ENCODE data around the gene COL15A1. TPM values are rescaled to one million over a fixed set of nuclear protein-coding genes. Genes with fewer than 3 reads are reported as not detected.

The COL15A1 gene
- total and polyA plus RNA-seq, 8 donors, result 10.7 to 173 (median 27.8) TPM

DNA sequence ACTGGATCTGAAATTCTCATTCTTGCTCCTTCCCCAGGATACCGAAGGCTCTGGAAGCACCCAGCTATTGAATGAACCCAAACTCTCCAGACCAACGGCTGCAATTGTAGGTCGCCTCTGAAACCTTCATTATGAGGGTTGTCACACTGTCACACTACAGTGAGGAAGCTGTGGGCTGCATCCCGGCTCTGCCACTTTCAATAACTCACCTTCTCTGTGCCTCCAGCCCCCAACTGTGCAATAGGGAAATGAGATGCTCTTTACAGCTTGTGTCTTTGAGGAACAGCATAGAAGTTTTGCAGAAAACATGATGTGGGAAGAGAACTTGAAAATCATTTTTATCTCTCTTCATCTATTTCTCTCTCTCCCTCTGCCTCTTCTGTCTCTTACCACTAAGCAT lies 91.6 kb downstream of the COL15A1 start:
- peaks cover 0 to 43% (median 17%) of the 10 kb centered on the region in 4 donors for H3K36me3 ChIP-seq
- no peaks in the 10 kb centered on the region for H3K9me3 ChIP-seq
- 74 to 83% (median 81%) methylated on average over 4 of the region's 4 CpGs for WGBS, 5 donors
- intact Hi-C loops (cut with DNase I; ENCODE audit: low total_unique reads), result no loop called here
- no peak for DNase-seq
- peaks cover 0 to 8% (median 2%) of the 10 kb centered on the region in 4 donors for H3K4me1 ChIP-seq
- no peak overlapping the region for H3K27ac ChIP-seq
- H3K27me3 ChIP-seq, result peaks cover 0 to 7% (median 0%) of the 10 kb centered on the region in 3 donors
- TF ChIP-seq POLR2AphosphoS5 (IDR thresholded peaks at IDR 0.05) (no peak), EP300 (IDR thresholded peaks at IDR 0.05) (no peak), POLR2A (IDR thresholded peaks at IDR 0.05) (no peak)
- TF ChIP-seq, protein P1, sequence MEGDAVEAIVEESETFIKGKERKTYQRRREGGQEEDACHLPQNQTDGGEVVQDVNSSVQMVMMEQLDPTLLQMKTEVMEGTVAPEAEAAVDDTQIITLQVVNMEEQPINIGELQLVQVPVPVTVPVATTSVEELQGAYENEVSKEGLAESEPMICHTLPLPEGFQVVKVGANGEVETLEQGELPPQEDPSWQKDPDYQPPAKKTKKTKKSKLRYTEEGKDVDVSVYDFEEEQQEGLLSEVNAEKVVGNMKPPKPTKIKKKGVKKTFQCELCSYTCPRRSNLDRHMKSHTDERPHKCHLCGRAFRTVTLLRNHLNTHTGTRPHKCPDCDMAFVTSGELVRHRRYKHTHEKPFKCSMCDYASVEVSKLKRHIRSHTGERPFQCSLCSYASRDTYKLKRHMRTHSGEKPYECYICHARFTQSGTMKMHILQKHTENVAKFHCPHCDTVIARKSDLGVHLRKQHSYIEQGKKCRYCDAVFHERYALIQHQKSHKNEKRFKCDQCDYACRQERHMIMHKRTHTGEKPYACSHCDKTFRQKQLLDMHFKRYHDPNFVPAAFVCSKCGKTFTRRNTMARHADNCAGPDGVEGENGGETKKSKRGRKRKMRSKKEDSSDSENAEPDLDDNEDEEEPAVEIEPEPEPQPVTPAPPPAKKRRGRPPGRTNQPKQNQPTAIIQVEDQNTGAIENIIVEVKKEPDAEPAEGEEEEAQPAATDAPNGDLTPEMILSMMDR (IDR thresholded peaks at IDR 0.05), result no peak
- no peak overlapping the region for H3K4me3 ChIP-seq

DNA sequence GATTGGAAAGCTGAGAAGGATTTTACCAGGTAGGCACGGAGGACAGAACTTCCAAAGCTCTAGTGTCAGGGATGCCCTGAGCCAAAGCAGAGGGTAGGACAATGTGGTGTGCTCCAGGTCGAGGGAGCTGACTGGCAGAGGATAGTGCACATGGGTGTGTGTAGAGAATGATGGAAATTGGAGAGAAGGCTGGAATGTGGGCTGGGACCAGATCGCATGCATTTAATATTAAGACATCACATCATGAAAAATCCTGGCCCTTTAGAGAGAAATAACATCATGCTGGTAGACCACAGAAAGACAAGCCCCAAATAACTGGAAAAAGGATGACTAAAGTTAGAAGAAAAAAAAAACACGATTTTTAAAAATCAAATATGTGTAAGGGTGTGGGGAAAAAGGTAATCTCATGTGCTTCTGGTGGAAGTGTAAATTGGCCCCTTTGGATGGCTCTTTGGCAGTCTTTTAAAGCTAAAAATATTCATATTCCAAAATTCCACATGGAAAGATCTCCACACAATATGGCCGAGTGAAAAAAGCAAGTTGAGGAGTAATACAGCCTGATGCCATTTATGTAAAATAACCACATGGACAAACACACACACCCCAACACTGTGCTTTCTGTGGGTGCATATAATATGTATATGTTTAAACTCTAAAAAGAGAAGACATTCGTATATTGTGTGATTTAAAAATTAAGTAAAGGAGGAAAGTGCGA lies 94.2 kb downstream of the COL15A1 start:
- intact Hi-C loops (cut with DNase I; ENCODE audit: low total_unique reads), result no loop called here
- peaks cover 0 to 50% (median 17%) of the 10 kb centered on the region in 4 donors for H3K36me3 ChIP-seq
- H3K4me3 ChIP-seq, result no peak overlapping the region
- 74 to 85% (median 79%) methylated on average over 7 of the region's 7 CpGs for WGBS, 5 donors
- peaks cover 0 to 27% (median 6%) of the 10 kb centered on the region in 4 donors for H3K4me1 ChIP-seq
- peak overlapping the region in 1 of 5 donors; percentile 7 for H3K27ac ChIP-seq
- no peak for DNase-seq
- no peak for TF ChIP-seq POLR2A (IDR thresholded peaks at IDR 0.05)
- TF ChIP-seq, protein P1 (IDR thresholded peaks at IDR 0.05), result no peak
- no peak for TF ChIP-seq POLR2AphosphoS5 (IDR thresholded peaks at IDR 0.05)
- no peak for TF ChIP-seq EP300 (IDR thresholded peaks at IDR 0.05)
- H3K27me3 ChIP-seq, result peaks cover 0 to 7% (median 0%) of the 10 kb centered on the region in 3 donors
- no peaks in the 10 kb centered on the region for H3K9me3 ChIP-seq

- H3K9me3 ChIP-seq, result no peaks in the 10 kb centered on the region
- no peak for DNase-seq
- H3K27me3 ChIP-seq, result peaks cover 0 to 10% (median 0%) of the 10 kb centered on the region in 3 donors
- TF ChIP-seq POLR2A (IDR thresholded peaks at IDR 0.05) (no peak), POLR2AphosphoS5 (IDR thresholded peaks at IDR 0.05) (no peak), EP300 (IDR thresholded peaks at IDR 0.05) (no peak)
- TF ChIP-seq, protein P1 (IDR thresholded peaks at IDR 0.05), result no peak
- no peak overlapping the region for H3K27ac ChIP-seq
- H3K4me3 ChIP-seq, result no peak overlapping the region
- peaks cover 0 to 55% (median 17%) of the 10 kb centered on the region in 4 donors for H3K36me3 ChIP-seq
- 71 to 83% (median 73%) methylated on average over 7 of the region's 7 CpGs for WGBS, 5 donors
- intact Hi-C loops (cut with DNase I; ENCODE audit: low total_unique reads), result no loop called here
- peaks cover 0 to 27% (median 6%) of the 10 kb centered on the region in 4 donors for H3K4me1 ChIP-seq
Observed at GRCh38 chr9:99038484-99038820, 94.7 kb downstream of the COL15A1 start.

DNA sequence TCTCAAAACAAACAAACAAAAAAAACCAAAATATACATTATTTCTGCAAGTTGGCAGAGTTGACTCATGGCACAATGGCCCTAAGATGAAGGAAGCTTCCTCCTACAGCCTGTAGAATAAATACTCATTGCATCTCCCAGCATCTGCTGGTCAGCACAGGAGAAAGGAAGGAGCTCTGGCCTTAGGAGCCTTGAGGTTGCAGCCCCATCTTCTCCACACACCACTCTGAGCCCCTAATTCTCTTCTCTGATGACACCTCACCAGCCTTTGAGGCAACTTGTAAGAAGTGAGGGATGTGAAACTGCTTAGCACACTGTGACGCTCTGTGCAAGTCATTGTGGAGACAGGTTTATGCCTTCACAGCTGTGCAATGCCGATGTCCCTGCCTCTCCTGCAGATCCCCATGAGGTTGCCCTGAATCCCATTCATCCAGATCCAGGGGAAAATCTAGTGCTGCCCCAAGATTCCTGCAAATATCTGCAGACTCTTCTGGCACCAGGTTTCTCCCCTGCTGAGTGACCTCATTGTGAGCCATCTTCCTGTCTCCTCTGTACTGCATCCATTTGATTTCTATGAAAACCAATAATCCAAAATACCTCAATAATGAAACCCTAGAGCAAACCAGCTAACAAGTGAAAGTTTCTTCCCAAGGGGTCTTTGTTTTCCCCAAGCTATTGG lies 95.9 kb downstream of the COL15A1 start:
- peaks cover 0 to 4% (median 2%) of the 10 kb centered on the region in 4 donors for H3K9me3 ChIP-seq
- H3K36me3 ChIP-seq, result peaks cover 0 to 61% (median 21%) of the 10 kb centered on the region in 4 donors
- H3K4me3 ChIP-seq, result no peak overlapping the region
- intact Hi-C loops (cut with DNase I; ENCODE audit: low total_unique reads), result no loop called here
- no peak for TF ChIP-seq EP300 (IDR thresholded peaks at IDR 0.05)
- TF ChIP-seq POLR2AphosphoS5 (IDR thresholded peaks at IDR 0.05), result no peak
- TF ChIP-seq, protein P1 (IDR thresholded peaks at IDR 0.05), result no peak
- no peak for TF ChIP-seq POLR2A (IDR thresholded peaks at IDR 0.05)
- peaks cover 0 to 12% (median 0%) of the 10 kb centered on the region in 3 donors for H3K27me3 ChIP-seq
- H3K27ac ChIP-seq, result peak overlapping the region in 4 of 5 donors; percentile 17 to 66 (median 50)
- peaks cover 0 to 27% (median 6%) of the 10 kb centered on the region in 4 donors for H3K4me1 ChIP-seq
- DNase-seq, result no peak
- WGBS, 5 donors, result 68 to 91% (median 75%) methylated on average over 2 of the region's 2 CpGs

Measured in stomach (tissue), 9 donors.